Hepatocyte (in vitro differentiated cells): ENCODE measurements around the gene CSTPP1.

Source experiments
- CTCF ChIP-seq: fragments of 200-600 bp; sonication (generic); IDR thresholded peaks from 2 replicates; pipeline ENCODE4 v1.5.1; 2016; ENCODE audit warnings: antibody characterized with exemption, mild to moderate bottlenecking; ENCODE audit not compliant: poor library complexity
- EZH2 ChIP-seq: fragments of 200-600 bp; sonication (generic); IDR thresholded peaks from 2 replicates; pipeline ENCODE4 v1.6.1; 2016; ENCODE audit warnings: antibody characterized with exemption, mild to moderate bottlenecking, borderline replicate concordance
- EZH2phosphoT487 ChIP-seq: fragments of 200-600 bp; sonication (generic); IDR thresholded peaks from one replicate; pipeline ENCODE4 v1.6.1; 2018; ENCODE audit warnings: antibody characterized with exemption, mild to moderate bottlenecking, low read depth, moderate library complexity; ENCODE audit not compliant: unreplicated experiment, severe bottlenecking

DNA sequence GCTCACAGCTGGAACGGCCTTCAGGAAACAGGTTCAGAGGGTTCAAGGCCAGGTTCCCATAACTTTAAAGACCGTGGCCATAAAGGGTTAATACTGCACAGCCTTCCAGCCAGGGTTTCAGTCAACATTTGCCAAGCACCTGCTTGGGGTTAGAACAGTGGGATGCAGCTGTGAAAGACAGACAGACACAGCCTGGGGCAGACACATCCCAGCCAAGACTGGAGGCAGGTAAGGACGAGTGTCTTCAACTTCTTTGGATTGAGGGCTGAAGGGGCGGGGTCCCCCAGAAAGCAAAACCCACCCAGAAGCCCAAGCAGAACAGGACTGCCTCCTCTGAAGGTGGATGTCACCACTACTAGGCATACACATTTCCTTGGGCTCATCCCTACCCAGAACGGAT, 225.9 kb downstream of the CSTPP1 start:
- TF ChIP-seq CTCF (no peak), EZH2 (no peak), EZH2phosphoT487 (no peak)
